HUES6 (cell line): ENCODE measurements around the gene JKAMP.

Source experiments
- H3K27ac ChIP-seq: 2 replicates; pipeline ENCODE4 v1.7.0; 2013; ENCODE audit warnings: low read depth, mild to moderate bottlenecking, low read length, inconsistent platforms
- H3K27me3 ChIP-seq: 2 replicates; pipeline ENCODE4 v1.6.1; 2013; ENCODE audit warnings: low read length; ENCODE audit not compliant: control insufficient read depth, insufficient read depth
- H3K36me3 ChIP-seq: 2 replicates; pipeline ENCODE4 v1.6.1; 2013; ENCODE audit warnings: low read length; ENCODE audit not compliant: control insufficient read depth, insufficient read depth
- H3K4me1 ChIP-seq: 2 replicates; pipeline ENCODE4 v1.6.1; 2013; ENCODE audit warnings: low read length; ENCODE audit not compliant: control insufficient read depth, insufficient read depth
- H3K4me3 ChIP-seq: 2 replicates; pipeline ENCODE4 v1.5.1; 2013; ENCODE audit warnings: low read depth, low read length
- H3K9ac ChIP-seq: one replicate; pipeline ENCODE4 v1.6.1; 2013; ENCODE audit warnings: mild to moderate bottlenecking, low read length
- H3K9me3 ChIP-seq: 2 replicates; pipeline ENCODE4 v1.6.1; 2013; ENCODE audit warnings: low read depth, low read length; ENCODE audit not compliant: control insufficient read depth, insufficient read depth

Gene JKAMP

DNA sequence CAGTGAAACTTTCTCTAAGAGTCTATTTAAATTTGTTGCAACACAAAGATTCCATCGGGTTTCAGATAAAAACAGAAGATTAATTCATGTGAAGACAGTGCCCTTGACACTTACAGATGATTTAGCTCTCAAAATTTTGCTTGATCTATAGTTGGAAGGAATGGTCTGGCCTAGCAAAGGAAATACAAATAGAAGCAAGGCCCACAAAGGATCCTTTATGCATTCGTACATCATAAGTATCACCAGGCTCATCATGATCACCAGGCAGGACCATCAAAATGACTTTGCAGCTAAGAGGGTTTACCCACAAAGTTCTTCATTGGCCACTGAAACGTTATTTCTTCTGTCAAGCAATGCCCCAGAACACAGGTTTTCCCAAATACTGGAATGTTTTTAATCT lies 24.8 kb downstream of the JKAMP start:
- peaks cover 8% of the 10 kb centered on the region for H3K4me1 ChIP-seq
- no peak overlapping the region for H3K27ac ChIP-seq
- peaks cover 2% of the 10 kb centered on the region; the same call in 1 of the 2 replicates for H3K9me3 ChIP-seq
- peaks cover 2% of the 10 kb centered on the region for H3K36me3 ChIP-seq
- H3K9ac ChIP-seq: no peak overlapping the region
- H3K27me3 ChIP-seq: no peaks in the 10 kb centered on the region
- no peak overlapping the region for H3K4me3 ChIP-seq

DNA sequence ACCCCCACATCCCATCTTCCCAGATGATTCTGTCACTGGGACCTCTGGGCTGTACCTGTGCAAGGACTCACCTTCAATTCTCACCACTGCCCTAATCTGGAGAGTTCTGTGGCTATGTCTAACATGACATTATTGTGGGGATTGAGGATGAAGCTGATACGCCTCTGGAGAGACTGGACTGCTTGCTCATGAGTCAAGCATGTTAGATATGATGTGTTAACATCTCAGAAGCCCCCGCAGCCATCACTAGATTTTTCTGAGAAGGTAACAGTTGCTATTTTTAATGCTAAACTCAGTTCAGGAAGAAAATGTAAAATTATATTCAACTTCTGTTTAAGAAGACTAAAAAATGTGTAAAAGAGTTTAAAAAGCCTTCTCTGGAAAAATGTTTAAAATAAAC lies 25.7 kb downstream of the JKAMP start:
- Histone ChIP-seq H3K27ac (no peak overlapping the region), H3K9me3 (peaks cover 2% of the 10 kb centered on the region; the same call in 1 of the 2 replicates), H3K4me1 (peaks cover 8% of the 10 kb centered on the region), H3K9ac (no peak overlapping the region), H3K27me3 (no peaks in the 10 kb centered on the region), H3K36me3 (no peaks in the 10 kb centered on the region), H3K4me3 (no peak overlapping the region)

DNA sequence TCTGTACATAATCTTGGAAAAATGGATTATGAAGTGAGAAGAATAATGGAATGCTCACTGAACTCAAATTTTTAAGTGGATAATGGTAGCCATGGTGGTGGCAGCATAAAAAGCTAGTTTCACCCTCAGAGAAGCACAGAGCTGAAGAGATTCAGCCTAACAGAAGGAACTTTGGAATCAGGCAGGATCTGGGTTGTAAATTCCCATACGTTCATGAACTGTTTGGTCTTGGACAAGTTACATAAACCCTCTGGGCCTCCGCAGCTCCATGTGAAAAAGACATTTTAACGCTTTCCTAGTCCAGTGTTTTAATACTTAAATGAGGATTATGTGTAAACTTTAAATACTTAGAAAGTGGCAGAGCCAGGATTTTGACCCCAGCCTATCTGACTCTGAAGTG lies 26.6 kb downstream of the JKAMP start:
- no peak overlapping the region for H3K4me3 ChIP-seq
- H3K9me3 ChIP-seq: peaks cover 2% of the 10 kb centered on the region; the same call in 1 of the 2 replicates
- no peak overlapping the region for H3K9ac ChIP-seq
- H3K27me3 ChIP-seq: no peaks in the 10 kb centered on the region
- no peaks in the 10 kb centered on the region for H3K36me3 ChIP-seq
- H3K4me1 ChIP-seq: peaks cover 8% of the 10 kb centered on the region
- H3K27ac ChIP-seq: no peak overlapping the region

DNA sequence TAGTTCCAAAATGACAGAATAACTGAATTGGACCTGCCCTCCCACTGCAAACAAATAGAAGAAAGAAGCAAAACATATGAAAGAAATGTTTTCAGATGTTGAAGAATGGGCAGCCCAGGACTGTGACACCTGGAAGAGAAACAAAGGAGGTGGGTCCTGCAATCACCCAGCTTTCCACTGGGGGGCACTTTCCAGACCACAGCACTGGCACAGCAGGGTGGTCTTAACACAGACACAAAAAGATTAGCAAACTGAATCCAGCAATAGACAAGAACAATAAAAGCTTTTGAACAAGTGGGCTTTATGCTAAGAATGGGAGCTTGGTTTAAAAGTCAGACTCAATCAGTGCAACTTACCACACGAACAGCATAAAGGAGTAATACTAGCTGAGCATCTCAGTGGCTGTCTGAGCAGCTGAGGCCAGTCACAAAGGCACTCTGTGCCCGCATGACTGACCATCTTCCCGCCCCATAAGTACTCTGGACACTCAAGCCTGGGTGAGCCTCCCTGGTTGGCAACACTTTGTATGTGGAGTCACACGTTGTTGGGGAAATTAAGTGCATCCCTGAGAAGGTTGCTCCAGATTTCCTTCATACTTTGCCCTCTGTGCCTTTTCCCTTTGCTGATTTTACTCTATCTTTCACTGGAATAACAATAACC lies 27.7 kb downstream of the JKAMP start:
- no peaks in the 10 kb centered on the region for H3K36me3 ChIP-seq
- peaks cover 8% of the 10 kb centered on the region for H3K4me1 ChIP-seq
- no peak overlapping the region for H3K27ac ChIP-seq
- H3K9me3 ChIP-seq: peaks cover 2% of the 10 kb centered on the region; the same call in 1 of the 2 replicates
- no peak overlapping the region for H3K4me3 ChIP-seq
- H3K27me3 ChIP-seq: no peaks in the 10 kb centered on the region
- H3K9ac ChIP-seq: no peak overlapping the region

DNA sequence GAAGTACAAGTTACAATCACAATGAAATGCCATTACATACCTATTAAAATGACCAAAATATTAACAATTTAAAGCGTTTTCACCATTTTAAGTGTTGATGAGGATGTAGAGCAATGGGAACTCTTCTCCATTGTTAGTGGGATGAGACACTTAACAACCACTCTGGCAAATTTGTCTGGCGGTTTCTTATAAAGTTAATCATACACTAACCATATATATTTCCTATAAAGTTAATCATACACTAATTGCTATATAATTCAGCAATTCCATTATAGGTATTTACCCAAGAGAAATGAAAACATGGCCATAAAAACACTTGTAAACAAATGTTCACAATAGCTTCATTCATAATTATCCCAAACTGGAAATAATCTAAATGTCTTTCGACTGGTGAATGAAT lies 35.9 kb downstream of the JKAMP start:
- Histone ChIP-seq H3K4me3 (no peak overlapping the region), H3K27me3 (no peaks in the 10 kb centered on the region), H3K9ac (no peak overlapping the region), H3K9me3 (no peaks in the 10 kb centered on the region), H3K4me1 (no peaks in the 10 kb centered on the region), H3K27ac (no peak overlapping the region), H3K36me3 (no peaks in the 10 kb centered on the region)

DNA sequence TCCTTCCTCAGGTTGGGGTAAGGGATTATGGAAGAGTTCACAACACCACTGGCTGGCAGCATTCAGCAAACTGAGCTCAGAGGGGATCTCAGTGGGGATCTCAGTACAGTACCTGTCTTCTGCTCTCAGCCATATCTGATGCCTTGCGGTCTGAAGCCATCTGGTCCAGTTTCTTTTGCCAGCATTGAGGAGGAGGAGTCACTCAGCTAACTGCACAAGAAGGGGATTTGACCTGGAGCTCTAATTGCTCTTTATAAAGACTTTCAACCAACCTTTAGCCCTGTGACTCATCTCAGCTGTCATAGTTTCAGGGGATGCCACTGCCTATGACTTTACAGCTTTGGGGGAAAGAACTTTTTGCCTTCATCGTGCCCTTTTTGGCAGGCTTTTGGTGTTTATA lies 44.9 kb downstream of the JKAMP start:
- Histone ChIP-seq H3K9ac (no peak overlapping the region), H3K4me3 (no peak overlapping the region), H3K27ac (no peak overlapping the region), H3K9me3 (0 out of 2 replicates have a peak, but pooled peaks cover 2% of the 10 kb centered on the region), H3K4me1 (no peaks in the 10 kb centered on the region), H3K36me3 (no peaks in the 10 kb centered on the region), H3K27me3 (no peaks in the 10 kb centered on the region)

DNA sequence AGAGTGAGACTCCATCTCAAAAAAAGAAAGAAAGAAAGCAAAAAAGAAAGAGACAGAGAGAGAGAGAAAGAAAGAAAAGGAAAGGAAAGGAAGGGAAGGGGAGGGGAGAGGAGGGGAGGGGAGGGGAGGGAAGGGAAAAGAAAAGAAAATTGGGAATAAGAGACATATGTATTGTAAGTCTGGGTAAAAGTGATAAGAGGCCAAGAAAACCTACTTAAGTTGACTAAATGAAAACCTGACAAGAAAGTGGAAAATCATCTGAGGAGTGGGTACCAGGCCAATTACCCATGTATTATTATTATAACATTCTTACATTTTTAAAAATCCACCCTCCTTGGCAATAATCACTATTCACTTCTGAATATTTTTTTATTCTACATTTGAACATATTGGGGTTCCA lies 46.0 kb downstream of the JKAMP start:
- no peak overlapping the region for H3K9ac ChIP-seq

DNA sequence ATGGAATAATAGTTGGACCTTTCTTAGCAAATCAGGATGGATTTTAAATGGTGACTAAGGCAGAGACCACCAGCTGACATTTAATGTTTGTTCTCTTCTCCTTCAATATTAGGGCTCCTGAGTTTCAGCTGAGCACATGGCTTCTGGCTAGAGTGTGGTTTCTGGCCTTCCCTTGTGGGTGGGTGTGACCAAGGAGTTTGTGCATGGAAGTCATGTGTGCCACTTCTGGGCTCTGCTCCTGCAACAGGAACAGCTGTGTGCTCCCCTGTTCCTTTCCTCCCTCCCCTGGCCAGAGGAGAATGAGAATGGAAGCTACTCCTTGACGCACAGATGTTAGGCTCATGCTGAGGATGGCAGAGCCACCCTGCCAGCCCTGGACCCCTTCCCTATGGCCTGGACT lies 48.1 kb downstream of the JKAMP start:
- H3K9me3 ChIP-seq: 0 out of 2 replicates have a peak, but pooled peaks cover 2% of the 10 kb centered on the region
- H3K27me3 ChIP-seq: no peaks in the 10 kb centered on the region
- no peaks in the 10 kb centered on the region for H3K4me1 ChIP-seq
- no peaks in the 10 kb centered on the region for H3K36me3 ChIP-seq
- no peak overlapping the region for H3K4me3 ChIP-seq
- no peak overlapping the region for H3K9ac ChIP-seq
- no peak overlapping the region for H3K27ac ChIP-seq

More for the DNA sequence above, 46.0 kb downstream of the JKAMP start:
- Histone ChIP-seq H3K4me1 (no peaks in the 10 kb centered on the region), H3K27ac (no peak overlapping the region), H3K9me3 (0 out of 2 replicates have a peak, but pooled peaks cover 2% of the 10 kb centered on the region), H3K36me3 (no peaks in the 10 kb centered on the region), H3K4me3 (no peak overlapping the region), H3K27me3 (no peaks in the 10 kb centered on the region)

DNA sequence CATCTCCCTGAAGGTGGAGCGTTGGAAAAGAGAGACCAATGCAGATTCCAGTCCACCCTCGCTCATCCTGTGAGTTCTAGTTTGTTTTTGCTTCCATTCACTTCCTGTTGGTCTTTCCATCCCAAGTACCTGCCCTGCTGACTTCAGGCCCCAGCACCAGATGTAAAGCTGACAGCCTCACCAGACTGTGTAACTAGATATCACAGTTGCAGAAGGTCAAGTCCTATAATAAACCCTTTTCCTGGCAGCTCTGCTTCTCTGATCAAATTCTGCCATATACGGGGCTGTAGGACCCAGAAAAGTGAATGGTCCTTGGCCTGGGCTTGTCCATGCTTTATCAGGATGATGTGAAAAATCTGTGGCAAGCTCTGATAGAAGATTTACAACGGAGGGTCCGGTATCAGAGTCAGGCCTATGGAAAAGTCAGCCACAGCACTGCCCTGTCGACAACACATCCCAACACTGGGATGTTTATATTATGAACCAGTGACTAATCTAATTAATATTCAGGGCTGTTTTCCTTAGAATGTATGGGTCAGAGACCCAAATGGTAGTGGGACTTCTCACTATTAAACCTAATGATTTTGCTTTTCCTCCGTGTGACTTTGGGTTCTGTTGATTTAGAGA lies 50.2 kb downstream of the JKAMP start:
- Histone ChIP-seq H3K36me3 (no peaks in the 10 kb centered on the region), H3K4me1 (no peaks in the 10 kb centered on the region), H3K27me3 (no peaks in the 10 kb centered on the region), H3K9me3 (no peaks in the 10 kb centered on the region), H3K4me3 (no peak overlapping the region), H3K9ac (no peak overlapping the region), H3K27ac (no peak overlapping the region)

DNA sequence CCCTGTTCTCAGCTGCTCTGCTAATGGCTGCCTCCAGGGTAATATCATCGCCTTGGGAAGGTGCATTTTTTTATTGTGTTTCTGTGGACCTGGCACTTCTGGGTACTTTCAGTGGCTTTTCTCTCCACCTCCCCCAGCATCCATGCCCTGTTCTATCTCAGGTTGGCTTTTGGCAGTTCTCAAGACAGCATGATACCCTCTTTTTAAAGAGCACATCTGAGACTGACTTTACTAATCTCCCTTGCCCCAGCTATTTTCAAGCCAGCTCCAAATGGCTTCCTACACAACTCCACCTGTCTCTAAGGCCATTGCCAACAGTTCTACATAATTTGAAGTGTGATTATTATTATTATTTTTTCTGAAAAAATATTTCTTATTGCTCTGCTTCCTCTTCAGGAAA lies 53.2 kb downstream of the JKAMP start:
- Histone ChIP-seq H3K9ac (no peak overlapping the region), H3K9me3 (no peaks in the 10 kb centered on the region), H3K27me3 (no peaks in the 10 kb centered on the region)

DNA sequence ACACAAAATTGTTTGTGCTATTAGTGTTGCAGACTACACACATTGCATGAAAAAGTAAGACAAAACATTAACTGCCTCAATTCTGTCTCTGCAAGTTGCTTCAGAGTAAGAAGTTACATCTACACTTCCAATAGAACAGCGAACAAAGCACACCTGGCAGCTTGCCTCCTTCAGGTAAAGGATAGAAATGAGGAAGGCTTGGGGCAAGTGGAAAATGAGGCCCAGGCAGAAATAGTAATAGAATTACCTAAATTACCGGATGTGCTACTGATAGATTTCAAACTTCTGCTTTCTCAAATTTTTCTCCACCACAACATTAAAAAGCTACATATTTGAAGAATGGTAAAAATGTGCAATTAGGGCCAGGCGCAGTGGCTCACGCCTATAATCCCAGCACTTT lies 54.6 kb downstream of the JKAMP start:
- H3K9ac ChIP-seq: no peak overlapping the region
- H3K4me3 ChIP-seq: no peak overlapping the region
- H3K4me1 ChIP-seq: peaks cover 4% of the 10 kb centered on the region; the same call in 1 of the 2 replicates
- H3K27ac ChIP-seq: no peak overlapping the region
- H3K27me3 ChIP-seq: no peaks in the 10 kb centered on the region
- H3K9me3 ChIP-seq: no peaks in the 10 kb centered on the region
- no peaks in the 10 kb centered on the region for H3K36me3 ChIP-seq

More for the DNA sequence above, 53.2 kb downstream of the JKAMP start:
- H3K27ac ChIP-seq: no peak overlapping the region
- H3K36me3 ChIP-seq: no peaks in the 10 kb centered on the region
- peaks cover 4% of the 10 kb centered on the region; the same call in 1 of the 2 replicates for H3K4me1 ChIP-seq
- no peak overlapping the region for H3K4me3 ChIP-seq
